HT1080 (cell line): ENCODE results near the gene CYBRD1. TPM values are rescaled to one million over a fixed set of nuclear protein-coding genes. Genes with fewer than 3 reads are reported as not detected.

Experiments used
- DNase-seq: peaks from one replicate; pipeline ENCODE4 v3.0.0-alpha.2; 2015; ENCODE audit warnings: low read depth
- small RNA-seq: library from RNA; depleted of rRNA; stranded (forward); fragments of <200 nt; gene quantifications from one replicate; pipeline ENCODE3, GENCODE V24; 2014
- total RNA-seq: library from RNA; depleted of rRNA; stranded (reverse); fragments of >200 nt; shearing (Covaris generic); gene quantifications from 2 replicates; pipeline ENCODE4 v1.2.3, GENCODE V29; 2014; rRNA removed

Gene CYBRD1
- total RNA-seq, 1 experiment from 2014 or later, result 28.2 TPM

- no peak for DNase-seq
Observed at GRCh38 chr2:171600126-171600525, 77.9 kb downstream of the CYBRD1 start.

GRCh38 chr2:171602352-171602751, 80.1 kb downstream of the CYBRD1 start:
- DNase-seq, result no peak

Small RNAs within 50 kb of the gene (small RNA-seq; reads per million reads assigned to genes)
- gene AC007969.2 (not detected), gene RPL21P38 (not detected)

Other genes starting within 250 kb of the CYBRD1 start
- 34.3 and 36.1 TPM in 2 replicates for gene METTL8, start 88.5 kb upstream of the CYBRD1 start, total RNA-seq
- gene DCAF17, start 88.2 kb upstream of the CYBRD1 start, total RNA-seq, result 15.2 and 18.5 TPM in 2 replicates
- gene DYNC1I2, start 165.0 kb downstream of the CYBRD1 start, total RNA-seq, result 68.3 and 71.4 TPM in 2 replicates